ENCODE results near the gene DNPEP.

DNA sequence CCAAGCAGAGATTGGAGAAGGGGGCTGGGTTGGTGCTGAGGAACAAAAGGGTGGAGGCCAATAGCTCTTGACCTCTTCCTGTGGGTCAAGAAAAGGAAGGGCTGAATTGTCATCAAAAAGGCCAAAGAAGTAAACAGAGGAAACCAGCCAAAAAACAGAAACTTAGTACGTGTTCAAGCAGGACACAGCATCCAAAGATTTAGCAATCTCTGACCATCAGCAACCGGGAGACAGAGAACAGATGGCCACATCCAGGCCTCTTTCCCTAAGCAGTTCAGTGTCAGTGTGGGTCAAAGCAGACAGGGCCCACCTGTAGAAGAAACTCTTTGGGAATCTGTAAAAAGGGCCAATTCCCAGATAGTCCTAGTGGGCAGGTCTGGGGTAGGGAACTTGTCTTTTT is 2.9 kb downstream of the DNPEP start:
- TF ChIP-seq, protein P1, sequence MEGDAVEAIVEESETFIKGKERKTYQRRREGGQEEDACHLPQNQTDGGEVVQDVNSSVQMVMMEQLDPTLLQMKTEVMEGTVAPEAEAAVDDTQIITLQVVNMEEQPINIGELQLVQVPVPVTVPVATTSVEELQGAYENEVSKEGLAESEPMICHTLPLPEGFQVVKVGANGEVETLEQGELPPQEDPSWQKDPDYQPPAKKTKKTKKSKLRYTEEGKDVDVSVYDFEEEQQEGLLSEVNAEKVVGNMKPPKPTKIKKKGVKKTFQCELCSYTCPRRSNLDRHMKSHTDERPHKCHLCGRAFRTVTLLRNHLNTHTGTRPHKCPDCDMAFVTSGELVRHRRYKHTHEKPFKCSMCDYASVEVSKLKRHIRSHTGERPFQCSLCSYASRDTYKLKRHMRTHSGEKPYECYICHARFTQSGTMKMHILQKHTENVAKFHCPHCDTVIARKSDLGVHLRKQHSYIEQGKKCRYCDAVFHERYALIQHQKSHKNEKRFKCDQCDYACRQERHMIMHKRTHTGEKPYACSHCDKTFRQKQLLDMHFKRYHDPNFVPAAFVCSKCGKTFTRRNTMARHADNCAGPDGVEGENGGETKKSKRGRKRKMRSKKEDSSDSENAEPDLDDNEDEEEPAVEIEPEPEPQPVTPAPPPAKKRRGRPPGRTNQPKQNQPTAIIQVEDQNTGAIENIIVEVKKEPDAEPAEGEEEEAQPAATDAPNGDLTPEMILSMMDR (IDR thresholded peaks at IDR 0.05) = no peak
- TF ChIP-seq EP300 (IDR thresholded peaks at IDR 0.05) = no peak
